NCI-H69 (cell line): Measurements from ENCODE around the gene CCL4.
"Not testable (repeated sequence)": the region's sequence is repeated elsewhere in the genome, so short reads cannot be mapped to it uniquely, and the experiment has no call there.

ENCODE experiments used
- DNase-seq: peaks from one replicate; lab custom pipeline; 2025; lab: John Stamatoyannopoulos, UW

The CCL4 gene

GRCh38 chr17:36103401-36103975, at the start of gene CCL4:
TSS of gene CCL4 (plus strand) at chr17:36103827. CDS start at chr17:36103906, 79 bp downstream.
- DNase-seq, result not testable (repeated sequence)

GRCh38 chr17:36055171-36055570, 48.5 kb upstream of the CCL4 start:
- no peak for DNase-seq

GRCh38 chr17:36055921-36056520, 47.6 kb upstream of the CCL4 start:
- DNase-seq, result no peak

GRCh38 chr17:36057911-36058310, 45.7 kb upstream of the CCL4 start:
- no peak for DNase-seq

GRCh38 chr17:36059406-36059805, 44.2 kb upstream of the CCL4 start:
- DNase-seq, result no peak

- no peak for DNase-seq
Observed at GRCh38 chr17:36060816-36061215, 42.8 kb upstream of the CCL4 start.

GRCh38 chr17:36063786-36064541, 39.7 kb upstream of the CCL4 start, which contains the start of gene CCL18:
TSS of gene CCL18 (plus strand) at chr17:36064272. CDS start at chr17:36064343, 71 bp downstream.
- DNase-seq, result no peak

GRCh38 chr17:36066365-36066985, 37.2 kb upstream of the CCL4 start:
- DNase-seq, result no peak

- DNase-seq, result no peak
Observed at GRCh38 chr17:36068524-36068923, 35.1 kb upstream of the CCL4 start.

GRCh38 chr17:36069136-36069535, 34.5 kb upstream of the CCL4 start:
- DNase-seq, result no peak

GRCh38 chr17:36070427-36070826, 33.2 kb upstream of the CCL4 start:
- no peak for DNase-seq

GRCh38 chr17:36071751-36072150, 31.9 kb upstream of the CCL4 start:
- DNase-seq, result no peak

- DNase-seq, result peak; percentile 44
Observed at GRCh38 chr17:36072431-36073121, 31.1 kb upstream of the CCL4 start.

GRCh38 chr17:36074365-36074764, 29.3 kb upstream of the CCL4 start:
- DNase-seq, result no peak

GRCh38 chr17:36081681-36082471, 21.8 kb upstream of the CCL4 start:
- DNase-seq, result not testable (repeated sequence)

- DNase-seq, result not testable (repeated sequence)
Observed at GRCh38 chr17:36082482-36083120, 21.0 kb upstream of the CCL4 start.

GRCh38 chr17:36083691-36084090, 19.9 kb upstream of the CCL4 start:
- not testable (repeated sequence) for DNase-seq

GRCh38 chr17:36085765-36086164, 17.9 kb upstream of the CCL4 start:
- DNase-seq, result no peak

- no peak for DNase-seq
Observed at GRCh38 chr17:36086791-36087190, 16.8 kb upstream of the CCL4 start.

- DNase-seq, result not testable (repeated sequence)
Observed at GRCh38 chr17:36087471-36087870, 16.2 kb upstream of the CCL4 start.
